ENCODE measurements around the gene CMTM1. TPM values are rescaled to one million over a fixed set of nuclear protein-coding genes. Genes with fewer than 3 reads are reported as not detected.

The CMTM1 gene
- total RNA-seq, 1 experiment from 2014 or later, result 7.1 TPM

DNA sequence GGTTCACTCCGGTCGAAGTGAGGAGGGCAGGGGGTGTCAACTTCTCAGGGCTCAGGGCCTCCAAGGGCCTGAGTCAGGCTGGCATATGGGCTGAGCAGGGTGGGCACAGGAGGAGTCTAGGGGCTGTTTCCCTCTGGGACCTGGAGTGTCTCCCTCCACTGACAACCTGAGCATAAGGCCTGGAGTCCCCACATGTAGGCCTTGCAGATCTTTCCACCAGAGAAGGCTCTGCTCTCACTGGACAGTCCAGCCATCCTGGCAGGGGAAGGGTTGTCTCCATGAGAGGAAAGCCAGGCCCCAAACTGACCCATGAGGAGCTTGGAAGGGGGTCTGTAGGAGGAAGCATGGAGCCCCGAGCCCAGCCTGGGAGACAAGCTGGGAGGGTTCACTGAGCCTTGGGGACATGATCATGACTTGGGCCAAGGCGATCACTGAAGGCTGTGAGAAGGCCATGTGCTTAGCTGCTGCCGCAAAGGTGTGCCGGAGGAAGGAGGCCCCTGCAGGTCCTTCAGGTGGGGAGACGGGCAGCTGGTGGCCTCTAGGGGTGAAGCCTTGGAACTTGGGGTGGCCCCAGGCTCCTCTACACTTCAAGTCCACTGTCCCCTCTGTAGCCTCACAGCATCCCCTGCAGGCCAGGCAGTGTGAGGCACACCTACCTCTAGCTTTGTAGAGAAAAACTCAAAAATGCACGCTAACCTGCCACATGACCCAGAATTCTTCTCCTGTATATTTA is 22.9 kb downstream of the CMTM1 start:
- POLR2A ChIA-PET, result no interaction called here
- H3K36me3 ChIP-seq (ENCODE audit: control insufficient read depth, insufficient read depth, low read length), result no peaks in the 10 kb centered on the region
- no TSS peak for BruUV-seq (replicated peaks)
- no peaks in the 10 kb centered on the region for H3K9me3 ChIP-seq (ENCODE audit: control insufficient read depth, insufficient read depth, low read depth, low read length)
- no peak overlapping the region for H3K4me3 ChIP-seq (ENCODE audit: low read depth in 2 of 2, low read length in 2 of 2)
- ATAC-seq, result peak; percentile 78
- CTCF ChIA-PET, result interaction anchor here (0.6 to 0.8 kb wide), 2 partner anchors 19 to 194 kb away, joined by 3 to 4 read pairs; no protein-coding TSS in a partner anchor
- TF ChIP-seq, protein P1, sequence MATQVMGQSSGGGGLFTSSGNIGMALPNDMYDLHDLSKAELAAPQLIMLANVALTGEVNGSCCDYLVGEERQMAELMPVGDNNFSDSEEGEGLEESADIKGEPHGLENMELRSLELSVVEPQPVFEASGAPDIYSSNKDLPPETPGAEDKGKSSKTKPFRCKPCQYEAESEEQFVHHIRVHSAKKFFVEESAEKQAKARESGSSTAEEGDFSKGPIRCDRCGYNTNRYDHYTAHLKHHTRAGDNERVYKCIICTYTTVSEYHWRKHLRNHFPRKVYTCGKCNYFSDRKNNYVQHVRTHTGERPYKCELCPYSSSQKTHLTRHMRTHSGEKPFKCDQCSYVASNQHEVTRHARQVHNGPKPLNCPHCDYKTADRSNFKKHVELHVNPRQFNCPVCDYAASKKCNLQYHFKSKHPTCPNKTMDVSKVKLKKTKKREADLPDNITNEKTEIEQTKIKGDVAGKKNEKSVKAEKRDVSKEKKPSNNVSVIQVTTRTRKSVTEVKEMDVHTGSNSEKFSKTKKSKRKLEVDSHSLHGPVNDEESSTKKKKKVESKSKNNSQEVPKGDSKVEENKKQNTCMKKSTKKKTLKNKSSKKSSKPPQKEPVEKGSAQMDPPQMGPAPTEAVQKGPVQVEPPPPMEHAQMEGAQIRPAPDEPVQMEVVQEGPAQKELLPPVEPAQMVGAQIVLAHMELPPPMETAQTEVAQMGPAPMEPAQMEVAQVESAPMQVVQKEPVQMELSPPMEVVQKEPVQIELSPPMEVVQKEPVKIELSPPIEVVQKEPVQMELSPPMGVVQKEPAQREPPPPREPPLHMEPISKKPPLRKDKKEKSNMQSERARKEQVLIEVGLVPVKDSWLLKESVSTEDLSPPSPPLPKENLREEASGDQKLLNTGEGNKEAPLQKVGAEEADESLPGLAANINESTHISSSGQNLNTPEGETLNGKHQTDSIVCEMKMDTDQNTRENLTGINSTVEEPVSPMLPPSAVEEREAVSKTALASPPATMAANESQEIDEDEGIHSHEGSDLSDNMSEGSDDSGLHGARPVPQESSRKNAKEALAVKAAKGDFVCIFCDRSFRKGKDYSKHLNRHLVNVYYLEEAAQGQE (IDR thresholded peaks at IDR 0.05; ENCODE audit: insufficient read depth in 1 of 2, low read depth in 2 of 2, low read length in 1 of 2), result no peak
- TF ChIP-seq POLR2AphosphoS5 (IDR thresholded peaks at IDR 0.05; ENCODE audit: low read depth, low read length) (no peak), TCF7L2 (IDR thresholded peaks at IDR 0.05; ENCODE audit: low read depth, low read length) (no peak), SIN3A (IDR thresholded peaks at IDR 0.05; ENCODE audit: borderline replicate concordance, insufficient read depth, low read depth, low read length) (no peak)
- TF ChIP-seq, protein P2, sequence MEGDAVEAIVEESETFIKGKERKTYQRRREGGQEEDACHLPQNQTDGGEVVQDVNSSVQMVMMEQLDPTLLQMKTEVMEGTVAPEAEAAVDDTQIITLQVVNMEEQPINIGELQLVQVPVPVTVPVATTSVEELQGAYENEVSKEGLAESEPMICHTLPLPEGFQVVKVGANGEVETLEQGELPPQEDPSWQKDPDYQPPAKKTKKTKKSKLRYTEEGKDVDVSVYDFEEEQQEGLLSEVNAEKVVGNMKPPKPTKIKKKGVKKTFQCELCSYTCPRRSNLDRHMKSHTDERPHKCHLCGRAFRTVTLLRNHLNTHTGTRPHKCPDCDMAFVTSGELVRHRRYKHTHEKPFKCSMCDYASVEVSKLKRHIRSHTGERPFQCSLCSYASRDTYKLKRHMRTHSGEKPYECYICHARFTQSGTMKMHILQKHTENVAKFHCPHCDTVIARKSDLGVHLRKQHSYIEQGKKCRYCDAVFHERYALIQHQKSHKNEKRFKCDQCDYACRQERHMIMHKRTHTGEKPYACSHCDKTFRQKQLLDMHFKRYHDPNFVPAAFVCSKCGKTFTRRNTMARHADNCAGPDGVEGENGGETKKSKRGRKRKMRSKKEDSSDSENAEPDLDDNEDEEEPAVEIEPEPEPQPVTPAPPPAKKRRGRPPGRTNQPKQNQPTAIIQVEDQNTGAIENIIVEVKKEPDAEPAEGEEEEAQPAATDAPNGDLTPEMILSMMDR (IDR thresholded peaks at IDR 0.05), result peak; percentile 73
- intact Hi-C loops (cut with micrococcal nuclease; ENCODE audit: unreplicated experiment), result no loop called here
- in situ Hi-C loops (cut with HindIII; ENCODE audit: low pct_unique_long_range_greater_than_20kb, low sequenced_read_pairs), result no loop called here
- no peaks in the 10 kb centered on the region for H3K4me1 ChIP-seq (ENCODE audit: control insufficient read depth, insufficient read depth, low read length)
- H3K27me3 ChIP-seq (ENCODE audit: control insufficient read depth, insufficient read depth, low read length), result no peaks in the 10 kb centered on the region
- H3K27ac ChIP-seq (ENCODE audit: low read length), result no peak overlapping the region
- DNase-seq (ENCODE audit: low read depth, low spot score), result no peak

DNA sequence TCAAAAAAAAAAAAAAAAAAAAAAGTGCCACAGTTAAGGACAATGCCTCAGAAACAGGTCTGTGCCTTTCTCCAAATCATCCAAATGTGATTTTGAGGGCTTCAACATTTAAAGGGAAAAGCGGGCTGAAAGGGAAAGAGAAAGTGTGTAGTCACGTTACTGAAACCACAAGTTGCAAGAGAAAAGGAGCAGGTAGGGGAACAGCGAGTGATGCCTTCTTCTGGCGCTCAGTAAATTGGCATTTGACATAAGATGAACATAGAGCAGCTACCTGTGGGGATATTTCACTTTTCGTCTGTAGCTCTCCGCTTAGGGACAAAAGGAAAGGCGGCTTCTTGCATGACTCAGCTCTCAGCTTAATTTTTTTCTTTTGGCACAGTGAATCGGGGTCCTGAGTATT is 24.1 kb downstream of the CMTM1 start:
- no peaks in the 10 kb centered on the region for H3K36me3 ChIP-seq (ENCODE audit: control insufficient read depth, insufficient read depth, low read length)
- in situ Hi-C loops (cut with HindIII; ENCODE audit: low pct_unique_long_range_greater_than_20kb, low sequenced_read_pairs), result no loop called here
- H3K4me3 ChIP-seq (ENCODE audit: low read depth in 2 of 2, low read length in 2 of 2), result 0 out of 4 replicates have a peak overlapping the region, but pooled peaks of 1 of the 2 experiments have one; percentile 8
- TF ChIP-seq, protein P1 (IDR thresholded peaks at IDR 0.05; ENCODE audit: insufficient read depth in 1 of 2, low read depth in 2 of 2, low read length in 1 of 2), result no peak
- TF ChIP-seq TCF7L2 (IDR thresholded peaks at IDR 0.05; ENCODE audit: low read depth, low read length) (no peak), POLR2AphosphoS5 (IDR thresholded peaks at IDR 0.05; ENCODE audit: low read depth, low read length) (no peak), SIN3A (IDR thresholded peaks at IDR 0.05; ENCODE audit: borderline replicate concordance, insufficient read depth, low read depth, low read length) (no peak)
- TF ChIP-seq, protein P2 (IDR thresholded peaks at IDR 0.05), result no peak
- intact Hi-C loops (cut with micrococcal nuclease; ENCODE audit: unreplicated experiment), result no loop called here
- no peaks in the 10 kb centered on the region for H3K27me3 ChIP-seq (ENCODE audit: control insufficient read depth, insufficient read depth, low read length)
- no peaks in the 10 kb centered on the region for H3K4me1 ChIP-seq (ENCODE audit: control insufficient read depth, insufficient read depth, low read length)
- CTCF ChIA-PET, result interaction anchor here (0.6 kb wide), 1 partner anchor 14 kb away, joined by 3 read pairs; no protein-coding TSS in a partner anchor
- BruUV-seq (replicated peaks), result no TSS peak
- no peak overlapping the region for H3K27ac ChIP-seq (ENCODE audit: low read length)
- no peaks in the 10 kb centered on the region for H3K9me3 ChIP-seq (ENCODE audit: control insufficient read depth, insufficient read depth, low read depth, low read length)
- DNase-seq (ENCODE audit: low read depth, low spot score) (no peak), ATAC-seq (no peak)
- POLR2A ChIA-PET, result interaction anchor here (0.7 kb wide), 1 partner anchor 15 kb away, joined by 10 read pairs; no protein-coding TSS in a partner anchor

Measured in Panc1 (cell line).